AG04450 (cell line): ENCODE results near the gene SORCS3. TPM values are rescaled to one million over a fixed set of nuclear protein-coding genes. Genes with fewer than 3 reads are reported as not detected.

Source experiments
- CTCF ChIA-PET: fragments of 300-600, 350-600 bp; formaldehyde crosslinking; extraction: SDS; loops from one replicate; lab custom pipeline; 2022; ENCODE audit warnings: antibody characterized with exemption, inconsistent platforms; lab: Charles Lee
- POLR2A ChIA-PET: fragments of 350-600 bp; formaldehyde crosslinking; extraction: SDS; loops from one replicate; lab custom pipeline; 2021; ENCODE audit warnings: antibody characterized with exemption, inconsistent platforms; lab: Yijun Ruan, JAX
- DNase-seq: peaks from one replicate; pipeline ENCODE4 v3.0.0-alpha.2; 2011; ENCODE audit warnings: low read depth, low spot score
- H3K27ac ChIP-seq: one replicate; pipeline ENCODE4 v1.5.1; 2012; ENCODE audit warnings: low read depth, low read length, control low read depth
- H3K27me3 ChIP-seq: one replicate; pipeline ENCODE4 v1.6.0; 2012; ENCODE audit warnings: low read length; ENCODE audit not compliant: control insufficient read depth, insufficient read depth
- H3K4me3 ChIP-seq: 2 replicates; pipeline ENCODE4 v1.5.1; 2011; ENCODE audit warnings: mild to moderate bottlenecking, low read depth, low read length, control low read depth
- H3K9me3 ChIP-seq: 2 replicates; pipeline ENCODE4 v1.5.1; 2012; ENCODE audit warnings: low read length; ENCODE audit not compliant: control insufficient read depth, insufficient read depth
- polyA plus RNA-seq: library from polyadenylated mRNA; depleted of rRNA; stranded (reverse); fragments of >200 nt; gene quantifications from 2 replicates; pipeline ENCODE4 v1.2.3, GENCODE V29; 2011
- TF ChIP-seq, protein P1 (sequence below): IDR thresholded peaks from 2 replicates; pipeline ENCODE4 v1.5.1; 2011; ENCODE audit warnings: low read depth, low read length, control low read depth, inconsistent platforms

Gene SORCS3
- polyA plus RNA-seq, 1 experiment = not detected

DNA sequence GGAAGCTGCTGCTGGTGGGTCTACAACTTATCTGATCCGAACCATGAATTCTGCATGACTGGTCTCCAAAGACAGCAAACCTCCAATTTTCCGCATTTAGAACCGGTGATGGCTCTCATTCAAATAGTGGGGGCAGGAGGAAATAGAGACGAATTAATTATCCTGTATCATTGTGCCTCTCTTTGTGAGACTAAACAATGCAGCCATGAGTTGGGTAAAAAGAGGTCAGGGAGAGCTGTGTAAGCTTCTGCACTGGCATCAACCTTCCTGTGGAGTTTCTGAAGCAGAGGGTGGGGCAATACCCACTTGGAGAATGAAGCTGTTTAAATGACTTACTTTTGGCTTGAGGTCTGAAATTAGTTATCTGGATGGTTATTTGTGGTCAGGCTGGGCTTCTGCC lies 266.4 kb downstream of the SORCS3 start:
- Histone ChIP-seq H3K9me3 (peaks cover 16% of the 10 kb centered on the region; the same call in 1 of the 2 replicates), H3K27ac (no peak overlapping the region), H3K27me3 (no peaks in the 10 kb centered on the region), H3K4me3 (no peak overlapping the region)
- ChIA-PET POLR2A (no interaction called here), CTCF (no interaction called here)
- DNase-seq = no peak
- TF ChIP-seq, protein P1, sequence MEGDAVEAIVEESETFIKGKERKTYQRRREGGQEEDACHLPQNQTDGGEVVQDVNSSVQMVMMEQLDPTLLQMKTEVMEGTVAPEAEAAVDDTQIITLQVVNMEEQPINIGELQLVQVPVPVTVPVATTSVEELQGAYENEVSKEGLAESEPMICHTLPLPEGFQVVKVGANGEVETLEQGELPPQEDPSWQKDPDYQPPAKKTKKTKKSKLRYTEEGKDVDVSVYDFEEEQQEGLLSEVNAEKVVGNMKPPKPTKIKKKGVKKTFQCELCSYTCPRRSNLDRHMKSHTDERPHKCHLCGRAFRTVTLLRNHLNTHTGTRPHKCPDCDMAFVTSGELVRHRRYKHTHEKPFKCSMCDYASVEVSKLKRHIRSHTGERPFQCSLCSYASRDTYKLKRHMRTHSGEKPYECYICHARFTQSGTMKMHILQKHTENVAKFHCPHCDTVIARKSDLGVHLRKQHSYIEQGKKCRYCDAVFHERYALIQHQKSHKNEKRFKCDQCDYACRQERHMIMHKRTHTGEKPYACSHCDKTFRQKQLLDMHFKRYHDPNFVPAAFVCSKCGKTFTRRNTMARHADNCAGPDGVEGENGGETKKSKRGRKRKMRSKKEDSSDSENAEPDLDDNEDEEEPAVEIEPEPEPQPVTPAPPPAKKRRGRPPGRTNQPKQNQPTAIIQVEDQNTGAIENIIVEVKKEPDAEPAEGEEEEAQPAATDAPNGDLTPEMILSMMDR = no peak

DNA sequence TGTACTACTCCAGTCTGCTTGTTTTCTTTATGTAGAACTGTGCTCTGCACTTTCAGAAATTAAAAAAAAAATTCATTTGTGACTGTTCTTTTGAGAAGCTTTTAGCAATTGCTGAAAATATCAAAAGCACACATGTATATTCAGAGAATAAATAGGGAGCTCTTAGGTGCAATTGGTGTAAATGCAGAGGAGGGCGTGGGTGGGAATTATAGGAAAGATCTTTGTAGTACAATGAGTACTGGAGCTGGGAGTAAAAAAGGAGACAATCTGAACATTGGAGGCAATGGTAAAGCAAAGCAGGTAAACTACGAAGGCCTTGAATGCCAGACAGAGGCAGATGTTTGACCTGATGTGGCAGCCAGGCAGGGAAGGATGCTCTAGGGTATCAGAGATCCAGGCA lies 267.5 kb downstream of the SORCS3 start:
- Histone ChIP-seq H3K27ac (no peak overlapping the region), H3K4me3 (no peak overlapping the region), H3K27me3 (no peaks in the 10 kb centered on the region), H3K9me3 (peaks cover 16% of the 10 kb centered on the region; the same call in 1 of the 2 replicates)
- no peak for DNase-seq
- POLR2A ChIA-PET = no interaction called here
- CTCF ChIA-PET = no interaction called here
- TF ChIP-seq, protein P1 = no peak

DNA sequence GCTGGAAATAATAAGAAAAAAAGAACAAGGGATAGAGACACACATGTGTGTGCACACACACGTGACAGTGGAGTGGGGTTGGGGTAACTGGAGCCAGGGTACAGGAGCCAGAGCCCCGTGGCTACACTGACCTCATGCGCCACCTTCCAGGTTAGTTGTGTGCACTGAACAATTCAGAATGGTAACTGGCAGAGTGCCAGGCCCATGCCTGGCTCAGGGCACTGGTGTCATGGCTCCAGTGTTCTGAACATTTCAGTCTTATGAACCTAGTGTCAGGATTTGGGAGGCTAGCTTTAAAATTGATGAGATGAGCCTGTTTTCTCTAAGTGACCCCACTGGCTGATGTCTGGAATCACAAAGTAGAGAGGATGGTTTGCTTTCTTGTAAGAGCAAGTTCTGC lies 269.6 kb downstream of the SORCS3 start:
- peaks cover 25% of the 10 kb centered on the region; the same call in 1 of the 2 replicates for H3K9me3 ChIP-seq
- DNase-seq = no peak
- no peak overlapping the region for H3K4me3 ChIP-seq
- H3K27ac ChIP-seq = no peak overlapping the region
- H3K27me3 ChIP-seq = no peaks in the 10 kb centered on the region
- ChIA-PET POLR2A (no interaction called here), CTCF (no interaction called here)
- TF ChIP-seq, protein P1 = no peak

DNA sequence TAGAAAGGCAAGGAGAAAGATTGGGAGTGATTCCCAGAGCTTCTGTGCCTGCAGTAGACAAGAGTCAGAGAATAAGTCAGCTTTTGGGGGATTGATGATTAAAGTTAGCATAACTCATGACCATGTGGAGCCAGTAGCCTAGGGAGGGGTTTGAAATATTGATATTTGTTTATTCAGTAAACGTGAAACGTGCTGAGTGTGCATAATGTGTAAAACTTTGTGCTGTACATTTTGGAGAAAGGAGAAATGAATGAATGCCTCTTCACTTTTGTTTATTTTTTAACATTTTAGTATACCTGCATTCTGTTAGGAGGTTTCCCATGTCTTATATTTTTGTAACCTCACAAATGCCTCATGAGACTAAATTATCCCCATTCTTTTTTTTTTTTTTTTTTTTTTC lies 272.3 kb downstream of the SORCS3 start:
- TF ChIP-seq, protein P1 = no peak
- ChIA-PET POLR2A (no interaction called here), CTCF (no interaction called here)
- no peak overlapping the region for H3K4me3 ChIP-seq
- peaks cover 22% of the 10 kb centered on the region; the same call in 1 of the 2 replicates for H3K9me3 ChIP-seq
- no peaks in the 10 kb centered on the region for H3K27me3 ChIP-seq
- H3K27ac ChIP-seq = no peak overlapping the region
- no peak for DNase-seq

DNA sequence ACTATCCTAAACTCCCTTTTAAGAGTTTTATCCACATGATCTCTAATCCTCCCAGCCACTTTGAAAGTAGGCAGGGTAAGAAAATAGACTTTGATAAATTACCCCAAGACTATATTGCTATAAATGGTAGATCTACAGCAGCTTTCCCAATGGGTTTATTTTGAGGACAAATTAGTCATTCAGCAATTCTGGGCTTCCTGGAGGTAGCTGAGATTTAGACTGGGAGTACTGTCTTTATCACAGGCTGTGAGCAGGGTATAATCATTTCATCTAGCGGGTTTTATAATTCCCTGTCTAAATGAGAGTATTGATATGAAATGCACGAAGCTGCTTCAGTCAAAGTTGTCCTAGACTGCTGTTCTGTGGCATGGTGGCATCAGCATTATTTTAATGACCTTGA lies 279.4 kb downstream of the SORCS3 start:
- Histone ChIP-seq H3K4me3 (no peak overlapping the region), H3K27ac (no peak overlapping the region), H3K27me3 (no peaks in the 10 kb centered on the region), H3K9me3 (peaks cover 3% of the 10 kb centered on the region; the same call in 1 of the 2 replicates)
- ChIA-PET POLR2A (no interaction called here), CTCF (no interaction called here)
- DNase-seq = no peak
- TF ChIP-seq, protein P1 = no peak
